Kidney tubule cell (primary cell): ENCODE measurements around the gene CSH1.
"Not testable (repeated sequence)": the region's sequence is repeated elsewhere in the genome, so short reads cannot be mapped to it uniquely, and the experiment has no call there.

Experiments used
- DNase-seq: peaks from one replicate; pipeline ENCODE4 v3.0.0-alpha.2; 2018; ENCODE audit warnings: low spot score

CSH1 gene

DNA sequence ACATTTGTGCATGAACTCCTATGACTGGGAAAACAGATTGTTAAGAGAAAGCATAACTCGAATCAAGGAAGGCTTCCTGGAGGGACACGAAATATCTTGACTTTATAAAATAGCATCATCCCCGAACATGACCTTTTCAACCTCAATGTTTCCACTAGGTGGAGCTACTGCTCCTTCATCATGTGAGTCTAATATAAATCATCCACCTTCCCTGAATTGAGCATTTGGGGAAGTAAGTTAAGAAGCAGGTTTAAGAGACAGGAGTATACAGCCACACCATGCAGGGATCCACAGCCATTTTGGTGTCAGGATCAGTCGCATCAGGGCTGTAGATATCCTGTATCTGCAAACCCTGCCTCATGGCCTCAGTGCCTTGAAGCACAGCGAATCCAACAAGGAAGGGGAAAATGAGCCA is 7.4 kb upstream of the CSH1 start:
- peak; percentile 22 for DNase-seq

- not testable (repeated sequence) for DNase-seq
Measured at GRCh38 chr17:63901971-63902370, 5.6 kb upstream of the CSH1 start.

- DNase-seq, result peak; percentile 51
Measured at GRCh38 chr17:63898899-63899798, 2.8 kb upstream of the CSH1 start.

GRCh38 chr17:63894821-63895220 is 1.6 kb downstream of the CSH1 start:
- DNase-seq, result not testable (repeated sequence)

DNA sequence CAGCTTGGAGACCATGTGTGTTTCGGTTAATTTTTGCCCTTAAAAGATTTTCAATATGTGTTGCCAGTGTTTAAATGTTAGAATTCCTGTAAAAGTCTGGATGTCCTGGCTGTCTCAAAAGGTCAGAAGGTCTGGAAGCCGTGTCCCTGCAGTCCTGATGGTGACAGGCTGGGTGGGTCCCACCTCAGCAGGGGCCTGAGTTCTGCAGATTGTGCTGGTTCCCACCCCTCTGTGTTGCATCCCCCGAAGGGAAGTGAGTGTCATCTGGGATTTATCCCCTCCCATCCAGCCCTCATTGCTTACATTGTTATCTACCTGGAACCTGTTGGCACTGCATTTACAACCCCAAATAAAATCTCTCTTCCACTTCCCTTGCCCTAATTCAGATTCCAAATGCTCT is 2.4 kb downstream of the CSH1 start:
- DNase-seq, result not testable (repeated sequence)

- peak; percentile 20 for DNase-seq
Measured at GRCh38 chr17:63892316-63893037, 3.9 kb downstream of the CSH1 start.

DNA sequence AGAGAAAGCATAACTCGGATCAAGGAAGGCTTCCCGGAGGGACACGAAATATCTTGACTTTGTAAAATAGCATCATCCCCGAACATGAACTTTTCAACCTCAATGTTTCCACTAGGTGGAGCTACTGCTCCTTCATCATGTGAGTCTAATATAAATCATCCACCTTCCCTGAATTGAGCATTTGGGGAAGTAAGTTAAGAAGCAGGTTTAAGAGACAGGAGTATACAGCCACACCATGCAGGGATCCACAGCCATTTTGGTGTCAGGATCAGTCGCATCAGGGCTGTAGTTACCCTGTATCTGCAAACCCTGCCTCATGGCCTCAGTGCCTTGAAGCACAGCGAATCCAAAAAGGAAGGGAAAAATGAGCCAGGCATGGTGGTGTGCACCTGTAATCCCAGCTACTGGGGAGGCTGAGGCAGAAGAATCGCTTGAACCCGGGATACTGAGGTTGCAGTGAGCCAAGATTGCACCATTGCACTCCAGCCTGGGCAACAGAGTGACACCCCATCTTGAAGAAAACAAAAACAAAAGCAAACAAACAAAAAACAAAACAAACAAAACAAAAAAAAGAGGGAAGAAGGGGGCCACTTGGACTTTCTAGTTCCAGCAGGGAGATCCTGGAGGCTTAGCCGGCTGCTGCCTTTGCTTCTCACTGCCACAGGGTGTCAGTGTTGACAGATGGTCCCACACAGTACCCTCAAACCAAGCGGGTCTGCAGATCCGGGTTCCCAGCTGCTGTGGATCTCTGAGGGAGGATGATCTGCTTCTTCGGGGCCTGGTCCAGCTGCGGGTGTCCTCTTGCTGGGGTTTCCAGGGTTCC is 7.1 kb downstream of the CSH1 start:
- DNase-seq, result peak; percentile 43

- DNase-seq, result not testable (repeated sequence)
Measured at GRCh38 chr17:63885119-63885518, 11.3 kb downstream of the CSH1 start.

DNA sequence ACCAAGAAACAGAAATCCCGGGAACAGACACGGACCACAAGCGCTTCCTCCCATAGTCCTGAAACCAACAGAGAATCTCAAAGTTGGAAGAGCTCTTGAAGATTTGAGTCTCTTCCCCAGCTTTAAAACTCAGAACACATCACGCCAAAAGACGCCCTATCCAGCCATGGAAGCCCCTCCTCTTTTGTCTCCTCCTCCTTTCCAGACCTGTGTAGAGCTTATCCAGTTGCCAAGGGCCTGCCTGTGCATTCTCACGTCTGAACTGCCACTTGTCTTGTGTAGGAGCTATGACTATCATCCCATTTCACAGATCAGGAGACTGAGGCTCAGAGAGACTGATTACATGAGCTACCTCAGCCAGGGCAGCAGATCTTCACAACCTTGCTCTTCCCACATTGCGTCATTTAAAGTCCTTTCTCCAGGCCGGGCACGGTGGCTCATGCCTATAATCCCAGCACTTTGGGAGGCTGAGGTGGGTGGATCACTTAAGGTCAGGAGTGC is 13.7 kb downstream of the CSH1 start:
- DNase-seq, result not testable (repeated sequence)

DNA sequence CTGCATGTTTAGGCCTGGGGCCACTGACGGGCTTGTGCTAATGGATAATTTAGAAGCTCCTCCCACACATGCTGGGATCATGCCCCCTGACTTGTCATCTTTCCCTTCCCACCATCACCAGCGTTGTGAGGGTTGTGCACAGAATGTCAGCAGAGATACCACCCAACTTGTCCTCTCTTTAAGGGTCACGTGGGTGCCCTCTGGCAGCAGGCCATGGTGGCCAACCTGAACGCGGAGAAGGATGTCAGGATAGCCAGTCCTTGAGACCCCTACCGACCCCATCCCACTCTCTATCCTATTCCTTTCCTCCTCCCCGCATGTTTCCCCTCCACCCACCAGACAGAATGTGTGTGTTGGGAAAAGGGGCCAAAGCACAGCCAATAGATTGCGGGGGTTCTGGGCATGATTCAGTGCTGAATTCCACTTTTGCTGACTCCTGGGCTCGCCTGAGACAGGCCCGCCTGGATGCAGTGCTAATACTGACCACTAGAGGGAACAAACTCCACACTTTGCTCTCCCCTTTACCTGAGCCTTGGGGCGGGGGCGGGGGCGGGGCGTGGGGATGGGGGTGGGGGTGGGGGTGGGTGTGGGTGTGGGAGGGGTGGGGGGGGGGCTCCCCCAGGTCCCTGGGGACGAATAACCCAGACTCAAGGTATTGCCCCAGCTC is 14.3 kb downstream of the CSH1 start, which contains the start of gene GH2:
TSS of gene GH2 (minus strand) at position 10 of the 667 bp plus-strand sequence. CDS start 143 bp downstream, outside the sequence.
- peak; percentile 56 for DNase-seq

DNA sequence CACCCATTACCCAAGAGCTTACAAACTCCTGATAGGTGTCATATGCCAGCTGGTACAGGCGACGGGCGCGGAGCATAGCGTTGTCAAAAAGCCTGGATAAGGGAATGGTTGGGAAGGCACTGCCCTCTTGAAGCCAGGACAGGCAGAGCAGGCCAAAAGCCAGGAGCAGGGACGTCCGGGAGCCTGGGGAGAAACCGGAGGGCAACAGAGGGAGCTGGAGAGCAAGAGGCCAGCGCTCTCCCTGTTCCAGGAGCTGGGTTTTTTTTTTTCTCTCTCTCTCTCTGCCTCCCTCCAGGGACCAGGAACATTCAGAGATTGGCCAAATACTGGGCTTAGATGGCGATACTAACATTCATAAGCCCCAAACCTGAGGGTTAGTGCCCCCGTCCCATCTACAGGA is 15.0 kb downstream of the CSH1 start:
- not testable (repeated sequence) for DNase-seq

GRCh38 chr17:63880706-63881105 is 15.7 kb downstream of the CSH1 start:
- DNase-seq, result no peak

- DNase-seq, result not testable (repeated sequence)
Measured at GRCh38 chr17:63878413-63878812, 18.0 kb downstream of the CSH1 start.

GRCh38 chr17:63874693-63875092 is 21.7 kb downstream of the CSH1 start:
- not testable (repeated sequence) for DNase-seq

GRCh38 chr17:63874061-63874626 is 22.2 kb downstream of the CSH1 start:
- not testable (repeated sequence) for DNase-seq

DNA sequence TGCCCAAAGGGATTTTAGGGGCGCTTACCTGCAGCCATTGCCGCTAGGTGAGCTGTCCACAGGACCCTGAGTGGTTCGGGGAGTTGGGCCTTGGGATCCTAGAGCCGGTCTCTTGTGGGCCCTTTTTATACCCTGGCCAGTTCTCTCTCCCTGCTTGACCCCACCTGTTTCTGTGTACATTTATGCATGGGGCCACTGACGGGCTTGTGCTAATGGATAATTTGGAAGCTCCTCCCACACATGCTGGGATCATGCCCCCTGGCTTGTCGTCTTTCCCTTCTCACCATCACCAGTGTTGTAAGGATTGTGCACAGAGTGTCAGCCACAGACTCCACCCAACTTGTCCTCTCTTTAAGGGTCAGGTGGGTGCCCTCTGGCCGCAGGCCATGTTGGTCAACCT is 22.8 kb downstream of the CSH1 start, which contains the start of gene CSH2:
TSS of gene CSH2 (minus strand) at position 101 of the 400 bp plus-strand sequence. CDS start at position 38, 63 bp downstream.
- not testable (repeated sequence) for DNase-seq

DNA sequence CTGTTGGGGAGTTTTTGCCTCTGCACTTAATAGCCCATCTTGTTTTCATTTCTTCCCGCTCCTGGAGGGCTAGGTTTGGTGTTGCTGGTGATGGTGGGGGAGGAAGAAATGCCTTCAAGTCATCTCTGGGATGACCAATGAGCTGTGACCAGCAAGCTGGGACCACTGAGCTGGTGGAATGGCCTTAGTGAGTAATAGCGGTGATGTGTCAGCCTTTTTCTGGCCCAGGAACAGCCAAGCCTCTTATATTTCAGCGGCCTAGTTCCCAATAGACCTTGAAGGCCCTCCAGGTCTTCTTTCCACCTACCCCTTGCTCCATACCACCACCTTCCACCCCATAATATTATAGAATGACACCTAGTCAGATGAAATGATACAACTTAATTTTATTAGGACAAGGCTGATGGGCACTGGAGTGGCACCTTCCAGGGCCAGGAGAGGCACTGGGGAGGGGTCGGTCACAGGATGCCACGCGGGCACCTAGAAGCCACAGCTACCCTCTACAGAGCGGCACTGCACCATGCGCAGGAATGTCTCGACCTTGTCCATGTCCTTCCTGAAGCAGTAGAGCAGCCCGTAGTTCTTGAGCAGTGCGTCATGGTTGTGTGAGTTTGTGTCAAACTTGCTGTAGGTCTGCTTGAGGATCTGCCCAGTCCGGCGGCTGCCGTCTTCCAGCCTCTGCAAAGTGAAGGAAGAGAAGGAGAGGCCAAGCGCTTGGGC is 24.6 kb downstream of the CSH1 start:
- DNase-seq, result peak; percentile 84

- DNase-seq, result not testable (repeated sequence)
Measured at GRCh38 chr17:63870292-63870665, 26.1 kb downstream of the CSH1 start.

DNA sequence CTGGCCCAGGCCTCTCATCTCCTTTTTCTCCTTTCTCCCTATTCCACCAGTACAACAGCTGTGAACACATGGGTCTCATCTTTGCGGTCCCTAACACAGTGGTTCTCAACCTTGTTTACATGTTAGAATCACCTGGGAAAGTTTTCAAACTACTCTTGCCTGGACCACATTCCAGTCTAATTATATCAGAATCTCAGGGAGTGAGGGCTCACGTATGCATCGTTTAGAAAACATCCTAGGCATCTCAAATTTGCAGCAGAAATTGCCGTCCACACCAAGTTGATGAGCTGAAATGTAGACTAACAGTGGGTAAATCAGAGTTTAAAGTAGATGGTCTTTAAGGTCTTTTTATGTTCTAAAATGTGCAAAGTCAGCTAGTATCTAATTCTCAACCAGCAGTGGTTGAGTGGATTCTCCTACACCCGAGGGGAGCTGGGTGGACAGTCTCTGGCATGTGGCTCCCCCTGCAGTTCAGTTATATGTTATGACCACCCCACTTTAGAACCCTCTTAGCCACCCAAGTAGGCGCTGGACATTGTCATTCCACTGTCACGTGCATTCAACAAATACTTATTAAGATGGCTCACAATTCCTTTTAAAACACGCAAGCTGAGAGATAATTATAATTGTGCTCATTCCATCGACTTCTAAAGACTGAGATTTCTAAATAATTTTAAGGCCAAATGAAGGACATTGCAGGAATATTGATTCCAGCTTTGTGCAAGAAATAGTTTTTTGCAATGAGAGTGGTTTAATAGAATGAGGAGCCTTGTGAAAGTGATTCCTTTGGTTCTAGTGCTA is 26.7 kb downstream of the CSH1 start:
- peak; percentile 79 for DNase-seq
